Measurements from ENCODE around the gene AWAT1.
"Not testable (repeated sequence)": the region's sequence is repeated elsewhere in the genome, so short reads cannot be mapped to it uniquely, and the experiment has no call there.

AWAT1 gene

GRCh38 chrX:70262952-70263567 lies 28.6 kb downstream of the AWAT1 start:
- DNase-seq: peak; percentile 3

DNA sequence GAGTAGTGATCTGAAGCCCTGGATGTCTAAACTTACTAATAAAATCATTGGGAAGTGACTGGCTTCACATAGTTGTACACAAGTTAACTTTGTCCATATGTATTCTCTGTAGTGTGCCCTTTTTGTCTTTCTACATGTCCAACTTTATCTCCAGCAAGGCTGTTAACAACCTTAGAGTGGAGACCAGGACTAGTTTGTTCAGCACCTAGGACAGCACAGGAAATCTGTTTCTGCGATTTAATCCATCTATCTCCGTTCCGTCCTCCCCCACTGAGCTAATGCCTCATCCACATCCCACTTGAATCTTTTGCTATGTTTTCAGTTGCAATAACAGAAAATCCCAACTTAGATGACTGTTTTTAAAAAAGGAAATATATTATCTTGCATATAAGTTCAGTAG lies 30.3 kb downstream of the AWAT1 start:
- no peak for DNase-seq

DNA sequence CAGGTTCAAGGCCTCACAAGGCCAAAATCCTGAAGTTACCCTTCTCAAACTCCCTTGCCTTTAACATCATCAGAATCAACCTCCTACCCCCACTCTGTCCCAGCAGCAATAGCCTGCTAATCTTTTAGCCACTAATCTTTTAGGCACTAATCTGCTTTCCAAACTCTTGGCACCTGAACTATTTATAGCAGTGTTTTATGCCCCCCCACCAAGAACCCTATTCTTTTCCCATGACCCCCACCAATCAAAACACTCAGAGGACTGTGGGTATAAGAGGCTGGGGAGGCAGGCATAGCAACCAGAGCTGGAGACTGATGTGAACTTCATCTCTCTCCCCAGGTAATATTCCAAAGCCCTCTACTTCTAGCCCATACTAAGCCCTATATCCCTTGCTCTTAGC lies 33.6 kb downstream of the AWAT1 start, which contains the start of gene ARR3:
ARR3 (plus strand) TSS at position 301 of the 400 bp plus-strand sequence. CDS start 1,052 bp downstream, outside the sequence.
- no peak for DNase-seq

DNA sequence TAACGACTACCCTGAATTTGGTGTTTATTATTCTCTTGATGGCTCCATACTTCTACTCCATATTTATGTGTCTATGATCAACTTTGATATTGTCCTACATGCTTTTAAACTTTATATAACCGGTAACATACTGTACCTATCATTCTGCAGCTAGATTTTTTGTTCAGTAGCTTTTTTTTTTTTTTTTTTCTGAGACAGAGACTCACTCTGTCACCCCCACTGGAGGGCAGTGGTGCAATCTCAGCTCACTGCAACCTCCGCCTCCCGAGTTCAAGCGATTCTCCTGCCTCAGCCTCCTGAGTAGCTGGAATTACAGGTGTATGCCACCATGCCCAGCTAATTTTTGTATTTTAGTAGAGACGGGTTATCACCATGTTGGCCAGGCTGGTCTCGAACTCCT lies 39.6 kb downstream of the AWAT1 start:
- DNase-seq: not testable (repeated sequence)

GRCh38 chrX:70279081-70279480 lies 44.6 kb downstream of the AWAT1 start:
- DNase-seq: no peak

- DNase-seq: no peak
Observed at GRCh38 chrX:70280573-70280972, 46.1 kb downstream of the AWAT1 start.

DNA sequence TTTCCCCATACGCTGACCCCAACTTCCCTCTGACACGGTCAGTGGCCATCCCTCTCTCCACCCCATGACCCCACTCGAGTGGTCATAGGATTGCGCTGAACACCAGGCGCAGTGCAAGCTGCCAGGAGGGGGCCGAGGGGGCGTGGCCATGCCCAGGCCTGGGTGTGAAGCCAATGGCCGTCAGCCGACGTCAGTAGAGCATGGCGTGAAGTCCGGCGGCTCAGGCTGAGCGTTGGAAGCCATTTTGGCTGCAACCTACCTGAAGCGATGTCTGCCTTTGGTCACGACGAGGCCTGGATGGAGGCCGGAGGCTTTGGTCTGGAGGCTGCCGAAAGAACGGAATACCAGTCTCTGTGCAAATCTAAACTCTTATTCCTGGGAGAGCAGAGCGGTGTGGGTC lies 47.5 kb downstream of the AWAT1 start, which contains the start of gene RAB41:
RAB41 (plus strand) TSS at position 222 of the 400 bp plus-strand sequence; CDS start at position 268, 46 bp downstream.
- DNase-seq: no peak

DNA sequence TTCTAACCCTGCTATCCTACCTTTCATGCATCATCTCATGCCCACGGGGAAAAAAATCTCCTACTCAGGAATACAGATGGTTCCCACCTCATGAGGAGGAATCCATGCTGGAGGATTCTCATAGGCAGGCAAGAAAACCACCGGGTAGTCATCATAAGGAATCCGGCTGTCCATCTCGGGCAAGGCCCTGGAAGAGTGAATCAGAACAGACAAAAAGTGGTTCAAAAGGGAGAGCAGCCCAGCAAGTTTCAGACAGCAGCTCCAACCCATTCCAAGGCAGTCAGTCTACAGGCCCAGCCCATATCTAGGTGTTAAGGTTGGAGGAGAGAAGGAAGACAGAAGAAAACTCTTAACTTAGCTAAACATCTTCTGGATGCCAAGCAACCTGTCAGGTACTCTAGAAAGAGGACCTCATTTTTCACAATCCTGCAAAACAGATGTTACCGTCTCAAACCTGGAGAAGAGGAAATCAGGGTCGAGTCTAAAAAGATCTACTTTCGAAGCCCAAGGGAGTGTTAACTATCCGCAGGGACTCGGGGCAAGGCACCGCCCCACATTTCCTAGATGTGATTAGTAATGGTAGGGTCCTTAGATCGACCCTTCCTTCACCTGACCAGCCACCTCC lies 54.8 kb downstream of the AWAT1 start:
- DNase-seq: no peak
